Measurements from ENCODE around the gene IFIT2. TPM values are rescaled to one million over a fixed set of nuclear protein-coding genes. Genes with fewer than 3 reads are reported as not detected.
"Not testable (repeated sequence)": the region's sequence is repeated elsewhere in the genome, so short reads cannot be mapped to it uniquely, and the experiment has no call there.

The IFIT2 gene
- total RNA-seq, 2 experiments from 2014 or later: 0.57 to 0.72 TPM

DNA sequence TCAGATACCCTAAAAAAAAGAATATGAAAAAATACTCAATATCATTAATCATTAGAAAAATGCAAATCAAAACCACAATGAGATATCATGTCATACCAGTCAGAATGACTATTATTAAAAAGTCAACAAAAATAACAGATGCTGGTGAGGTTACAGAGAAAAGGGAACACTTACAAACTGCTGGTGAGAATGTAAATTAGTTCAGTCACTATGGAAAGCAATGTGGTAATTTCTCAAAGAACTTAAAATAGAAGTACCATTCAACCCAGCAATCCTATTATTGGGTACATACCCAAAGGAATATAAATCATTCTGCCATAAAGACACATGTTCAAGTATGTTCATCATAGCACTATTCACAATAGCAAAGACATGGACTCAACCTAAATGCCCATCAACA lies 23.2 kb downstream of the IFIT2 start:
- H3K9me3 ChIP-seq (ENCODE audit: low read length); H3K4me2 ChIP-seq (ENCODE audit: low read length); H3K79me2 ChIP-seq (ENCODE audit: insufficient read depth, low read depth, low read length); H4K20me1 ChIP-seq (ENCODE audit: insufficient read depth, low read length); H3K4me3 ChIP-seq (ENCODE audit: low read depth, low read length, poor library complexity, severe bottlenecking); BruUV-seq (replicated peaks); H3K4me1 ChIP-seq (ENCODE audit: insufficient read depth, low read length, poor library complexity, severe bottlenecking); H3K9me2 ChIP-seq (ENCODE audit: insufficient read depth, low read length); intact Hi-C loops (cut with micrococcal nuclease; ENCODE audit: unreplicated experiment); CTCF ChIA-PET (ENCODE audit: unreplicated experiment); POLR2A ChIA-PET; H3K27ac ChIP-seq (ENCODE audit: low read depth, low read length, poor library complexity, severe bottlenecking); H3K36me3 ChIP-seq (ENCODE audit: insufficient read depth, low read length); DNase-seq (ENCODE audit: low spot score); H2AFZ ChIP-seq (ENCODE audit: low read length): not testable (repeated sequence)

DNA sequence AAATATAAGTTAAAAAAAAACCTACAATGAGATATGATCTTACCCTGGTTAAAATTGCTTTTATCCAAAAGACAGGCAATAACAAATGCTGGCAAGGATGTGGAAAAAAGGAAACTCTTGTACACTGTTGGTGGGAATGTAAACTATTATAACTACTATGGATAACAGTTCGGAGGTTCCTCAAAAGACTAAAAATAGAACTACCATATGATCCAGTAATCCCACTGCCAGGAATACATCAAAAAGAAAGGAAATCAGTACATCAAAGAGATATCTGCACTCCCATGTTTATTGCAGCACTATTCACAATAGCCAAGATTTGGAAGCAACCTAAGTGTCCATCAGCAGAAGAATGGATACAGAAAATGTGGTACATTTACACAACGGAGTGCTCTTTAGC lies 24.0 kb downstream of the IFIT2 start:
- BruUV-seq (replicated peaks); H3K4me3 ChIP-seq (ENCODE audit: low read depth, low read length, poor library complexity, severe bottlenecking); CTCF ChIA-PET (ENCODE audit: unreplicated experiment); H2AFZ ChIP-seq (ENCODE audit: low read length); H4K20me1 ChIP-seq (ENCODE audit: insufficient read depth, low read length); intact Hi-C loops (cut with micrococcal nuclease; ENCODE audit: unreplicated experiment); H3K4me2 ChIP-seq (ENCODE audit: low read length); H3K27ac ChIP-seq (ENCODE audit: low read depth, low read length, poor library complexity, severe bottlenecking); H3K9me3 ChIP-seq (ENCODE audit: low read length); H3K79me2 ChIP-seq (ENCODE audit: insufficient read depth, low read depth, low read length); POLR2A ChIA-PET; DNase-seq (ENCODE audit: low spot score); H3K9me2 ChIP-seq (ENCODE audit: insufficient read depth, low read length); H3K4me1 ChIP-seq (ENCODE audit: insufficient read depth, low read length, poor library complexity, severe bottlenecking); H3K36me3 ChIP-seq (ENCODE audit: insufficient read depth, low read length): not testable (repeated sequence)

- H3K4me1 ChIP-seq (ENCODE audit: insufficient read depth, low read length, poor library complexity, severe bottlenecking): peaks cover 11% of the 10 kb centered on the region
- H3K79me2 ChIP-seq (ENCODE audit: insufficient read depth, low read depth, low read length): no peaks in the 10 kb centered on the region
- no peaks in the 10 kb centered on the region for H3K36me3 ChIP-seq (ENCODE audit: insufficient read depth, low read length)
- H3K9me2 ChIP-seq (ENCODE audit: insufficient read depth, low read length): no peaks in the 10 kb centered on the region
- peak within 1 kb of the TSS; percentile 28; the same call in 1 of the 2 replicates for H2AFZ ChIP-seq (ENCODE audit: low read length)
- CTCF ChIA-PET (ENCODE audit: unreplicated experiment): no interaction called here
- no peaks in the 10 kb centered on the region for H3K9me3 ChIP-seq (ENCODE audit: low read length)
- no peaks in the 10 kb centered on the region for H4K20me1 ChIP-seq (ENCODE audit: insufficient read depth, low read length)
- BruUV-seq (replicated peaks): no TSS peak
- no peak within 1 kb of the TSS for H3K4me3 ChIP-seq (ENCODE audit: low read depth, low read length, poor library complexity, severe bottlenecking)
- intact Hi-C loops (cut with micrococcal nuclease; ENCODE audit: unreplicated experiment): no loop called here
- POLR2A ChIA-PET: no interaction called here
- 0 out of 2 replicates have a peak within 1 kb of the TSS, but pooled peaks have one; percentile 4 for H3K4me2 ChIP-seq (ENCODE audit: low read length)
- TF ChIP-seq, protein P1, sequence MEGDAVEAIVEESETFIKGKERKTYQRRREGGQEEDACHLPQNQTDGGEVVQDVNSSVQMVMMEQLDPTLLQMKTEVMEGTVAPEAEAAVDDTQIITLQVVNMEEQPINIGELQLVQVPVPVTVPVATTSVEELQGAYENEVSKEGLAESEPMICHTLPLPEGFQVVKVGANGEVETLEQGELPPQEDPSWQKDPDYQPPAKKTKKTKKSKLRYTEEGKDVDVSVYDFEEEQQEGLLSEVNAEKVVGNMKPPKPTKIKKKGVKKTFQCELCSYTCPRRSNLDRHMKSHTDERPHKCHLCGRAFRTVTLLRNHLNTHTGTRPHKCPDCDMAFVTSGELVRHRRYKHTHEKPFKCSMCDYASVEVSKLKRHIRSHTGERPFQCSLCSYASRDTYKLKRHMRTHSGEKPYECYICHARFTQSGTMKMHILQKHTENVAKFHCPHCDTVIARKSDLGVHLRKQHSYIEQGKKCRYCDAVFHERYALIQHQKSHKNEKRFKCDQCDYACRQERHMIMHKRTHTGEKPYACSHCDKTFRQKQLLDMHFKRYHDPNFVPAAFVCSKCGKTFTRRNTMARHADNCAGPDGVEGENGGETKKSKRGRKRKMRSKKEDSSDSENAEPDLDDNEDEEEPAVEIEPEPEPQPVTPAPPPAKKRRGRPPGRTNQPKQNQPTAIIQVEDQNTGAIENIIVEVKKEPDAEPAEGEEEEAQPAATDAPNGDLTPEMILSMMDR (conservative IDR thresholded peaks at IDR 0.05; ENCODE audit: low read length): no peak
- no peak for TF ChIP-seq EZH2phosphoT487 (IDR thresholded peaks at IDR 0.05; ENCODE audit: borderline replicate concordance, low read depth, low read length)
- no peak within 1 kb of the TSS for H3K27ac ChIP-seq (ENCODE audit: low read depth, low read length, poor library complexity, severe bottlenecking)
- DNase-seq (ENCODE audit: low spot score): no peak
Measured at GRCh38 chr10:89327803-89328441, 26.1 kb downstream of the IFIT2 start, which contains the start of gene IFIT3. Gene IFIT3, plus strand, starts transcription at chr10:89327997. Its CDS starts 77 bp downstream, at chr10:89328074.

- POLR2A ChIA-PET: interaction anchor here (0.8 kb wide), 1 partner anchor 83 kb away, joined by 3 read pairs; no protein-coding TSS in a partner anchor
- CTCF ChIA-PET (ENCODE audit: unreplicated experiment): no interaction called here
- no peaks in the 10 kb centered on the region for H3K79me2 ChIP-seq (ENCODE audit: insufficient read depth, low read depth, low read length)
- TF ChIP-seq EZH2phosphoT487 (IDR thresholded peaks at IDR 0.05; ENCODE audit: borderline replicate concordance, low read depth, low read length): no peak
- TF ChIP-seq, protein P1 (conservative IDR thresholded peaks at IDR 0.05; ENCODE audit: low read length): no peak
- H3K27ac ChIP-seq (ENCODE audit: low read depth, low read length, poor library complexity, severe bottlenecking): no peak overlapping the region
- H3K4me3 ChIP-seq (ENCODE audit: low read depth, low read length, poor library complexity, severe bottlenecking): no peak overlapping the region
- no peaks in the 10 kb centered on the region for H3K36me3 ChIP-seq (ENCODE audit: insufficient read depth, low read length)
- H3K9me2 ChIP-seq (ENCODE audit: insufficient read depth, low read length): no peaks in the 10 kb centered on the region
- H3K9me3 ChIP-seq (ENCODE audit: low read length): no peaks in the 10 kb centered on the region
- BruUV-seq (replicated peaks): no TSS peak
- peaks cover 24% of the 10 kb centered on the region for H3K4me1 ChIP-seq (ENCODE audit: insufficient read depth, low read length, poor library complexity, severe bottlenecking)
- no peak for DNase-seq (ENCODE audit: low spot score)
- H3K4me2 ChIP-seq (ENCODE audit: low read length): no peak overlapping the region
- H4K20me1 ChIP-seq (ENCODE audit: insufficient read depth, low read length): no peaks in the 10 kb centered on the region
- H2AFZ ChIP-seq (ENCODE audit: low read length): no peak overlapping the region
- intact Hi-C loops (cut with micrococcal nuclease; ENCODE audit: unreplicated experiment): no loop called here
Measured at GRCh38 chr10:89329151-89329550, 27.3 kb downstream of the IFIT2 start.

DNA sequence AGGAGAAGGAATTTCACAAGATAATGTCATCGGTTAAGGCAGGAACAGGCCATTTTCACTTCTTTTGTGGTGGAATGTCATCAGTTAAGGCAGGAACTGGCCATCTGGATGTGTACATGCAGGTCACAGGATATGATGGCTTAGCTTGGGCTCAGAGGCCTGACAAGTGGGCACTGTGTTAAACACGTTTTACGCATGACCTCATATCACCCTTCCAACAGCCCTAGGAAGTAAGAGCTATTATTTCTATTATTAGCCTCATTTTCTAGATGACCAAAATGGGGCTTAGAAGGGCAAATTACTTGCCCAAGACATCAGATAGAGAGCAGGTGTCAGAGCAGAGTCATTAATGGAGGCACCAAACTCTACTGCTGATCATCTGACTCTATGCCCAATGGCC lies 28.2 kb downstream of the IFIT2 start:
- H3K4me2 ChIP-seq (ENCODE audit: low read length); H3K27ac ChIP-seq (ENCODE audit: low read depth, low read length, poor library complexity, severe bottlenecking); H4K20me1 ChIP-seq (ENCODE audit: insufficient read depth, low read length); H2AFZ ChIP-seq (ENCODE audit: low read length); H3K36me3 ChIP-seq (ENCODE audit: insufficient read depth, low read length); H3K4me3 ChIP-seq (ENCODE audit: low read depth, low read length, poor library complexity, severe bottlenecking); H3K79me2 ChIP-seq (ENCODE audit: insufficient read depth, low read depth, low read length); CTCF ChIA-PET (ENCODE audit: unreplicated experiment); H3K9me2 ChIP-seq (ENCODE audit: insufficient read depth, low read length); intact Hi-C loops (cut with micrococcal nuclease; ENCODE audit: unreplicated experiment); H3K9me3 ChIP-seq (ENCODE audit: low read length); DNase-seq (ENCODE audit: low spot score); BruUV-seq (replicated peaks): not testable (repeated sequence)
- peaks cover 24% of the 10 kb centered on the region for H3K4me1 ChIP-seq (ENCODE audit: insufficient read depth, low read length, poor library complexity, severe bottlenecking)
- POLR2A ChIA-PET: interaction anchor here (0.8 kb wide), 1 partner anchor 84 kb away, joined by 3 read pairs; no protein-coding TSS in a partner anchor

Measured in OCI-LY7 (cell line).